Stimulated activated CD4-positive, alpha-beta T cell treated with anti-CD3 and anti-CD28 coated beads, Interleukin-12 subunit alpha, Interleukin-12 subunit beta, amount 100 ng/mL, for 48 hours (primary cell): ENCODE measurements around the gene PLIN4.
"Not testable (repeated sequence)": the region's sequence is repeated elsewhere in the genome, so short reads cannot be mapped to it uniquely, and the experiment has no call there.

Source experiments
- DNase-seq, 3 donors: peaks; one replicate each; pipeline ENCODE4 v3.0.0-alpha.2; 2020; ENCODE audit warnings: low read depth in 2 of 3, low spot score in 1 of 3

Gene PLIN4

GRCh38 chr19:4548238-4548584 lies 29.9 kb upstream of the PLIN4 start:
- DNase-seq, result no peak

GRCh38 chr19:4547303-4548237 lies 29.3 kb upstream of the PLIN4 start:
- no peak for DNase-seq

- no peak for DNase-seq
These were observed 25.8 kb upstream of the PLIN4 start for GRCh38 chr19:4543842-4544647.

- no peak for DNase-seq
These were observed 24.9 kb upstream of the PLIN4 start for GRCh38 chr19:4542896-4543841.

DNA sequence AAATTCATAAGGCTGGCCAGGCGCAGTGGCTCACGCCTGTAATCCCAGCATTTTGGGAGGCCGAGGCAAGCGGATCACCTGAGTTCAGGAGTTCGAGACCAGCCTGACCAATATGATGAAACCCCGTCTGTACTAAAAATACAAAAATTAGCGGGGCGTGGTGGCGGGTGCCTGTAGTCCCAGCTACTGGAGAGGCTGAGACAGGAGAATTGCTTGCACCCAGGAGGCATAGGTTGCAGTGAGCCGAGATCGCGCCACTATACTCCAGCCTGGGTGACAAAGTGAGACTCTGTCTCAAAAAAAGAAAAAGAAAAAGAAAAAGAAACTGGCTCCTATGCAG lies 23.5 kb upstream of the PLIN4 start:
- DNase-seq, result not testable (repeated sequence)

GRCh38 chr19:4541114-4541805 lies 23.0 kb upstream of the PLIN4 start:
- no peak for DNase-seq

- no peak for DNase-seq
These were observed 21.7 kb upstream of the PLIN4 start, which contains the start of gene LRG1 for GRCh38 chr19:4539693-4540581. Gene LRG1, minus strand, starts transcription at chr19:4540036. Its CDS starts 23 bp downstream, at chr19:4540013.

- no peak for DNase-seq
These were observed 20.9 kb upstream of the PLIN4 start for GRCh38 chr19:4539169-4539692.

GRCh38 chr19:4538601-4538954 lies 20.3 kb upstream of the PLIN4 start:
- no peak for DNase-seq

DNA sequence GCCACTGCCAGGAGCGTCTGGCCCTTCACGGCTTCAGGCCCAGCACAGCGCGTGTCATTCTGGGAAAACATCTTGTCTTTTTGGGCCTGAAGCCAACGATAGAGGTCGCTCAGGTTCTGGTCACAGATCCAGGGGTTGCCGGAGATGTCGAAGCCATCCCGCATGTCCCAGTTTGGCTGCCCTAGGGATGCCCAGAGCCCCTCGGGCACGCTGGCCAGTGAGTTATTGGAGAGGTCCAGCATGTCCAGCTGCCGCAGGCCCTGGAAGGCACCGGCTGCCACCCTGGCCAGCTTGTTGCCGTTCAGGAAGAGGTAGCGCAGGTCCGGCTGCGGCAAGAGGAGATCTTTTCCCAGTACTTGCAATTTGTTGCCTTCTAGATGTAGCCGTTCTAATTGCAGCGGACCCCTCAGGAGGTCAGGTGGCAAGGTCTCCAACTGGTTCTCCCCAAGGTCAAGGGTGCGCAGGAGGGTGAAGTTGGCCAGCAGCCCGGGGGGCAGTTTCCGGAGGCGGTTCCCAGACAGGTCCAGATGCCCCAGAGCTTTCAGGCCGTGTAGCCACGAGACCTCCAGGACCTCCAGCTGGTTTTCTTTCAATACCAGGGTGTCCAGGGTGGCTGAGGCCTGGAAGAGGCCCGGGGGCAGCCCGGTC lies 19.8 kb upstream of the PLIN4 start:
- no peak for DNase-seq

DNA sequence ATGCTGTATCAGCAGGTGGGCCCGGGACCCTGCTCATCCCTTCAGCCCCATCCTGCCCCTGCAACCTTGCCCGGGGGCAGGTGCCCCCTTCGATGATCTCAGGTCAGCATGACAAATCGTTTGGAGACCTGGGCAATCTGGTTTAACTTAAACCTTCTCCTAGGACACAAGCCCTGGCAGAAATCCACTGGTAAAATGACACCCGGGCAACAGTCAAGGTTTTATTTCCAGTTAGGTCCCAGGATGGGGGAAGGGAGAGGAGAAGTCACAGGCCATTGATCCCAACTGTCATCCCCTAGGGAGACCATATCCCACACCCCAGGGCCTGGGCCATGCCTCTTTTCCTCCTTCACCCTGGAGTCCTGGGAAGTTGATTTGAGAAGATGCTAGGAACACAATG lies 18.5 kb upstream of the PLIN4 start:
- no peak for DNase-seq

GRCh38 chr19:4534836-4535658 lies 16.8 kb upstream of the PLIN4 start, which contains the start of gene PLIN5:
Gene PLIN5, minus strand, starts transcription at chr19:4535224. Its CDS starts 1,150 bp downstream, at chr19:4534074.
- DNase-seq, result peak in 1 of 3 donors; percentile 33

GRCh38 chr19:4533835-4534424 lies 15.6 kb upstream of the PLIN4 start:
- no peak for DNase-seq

DNA sequence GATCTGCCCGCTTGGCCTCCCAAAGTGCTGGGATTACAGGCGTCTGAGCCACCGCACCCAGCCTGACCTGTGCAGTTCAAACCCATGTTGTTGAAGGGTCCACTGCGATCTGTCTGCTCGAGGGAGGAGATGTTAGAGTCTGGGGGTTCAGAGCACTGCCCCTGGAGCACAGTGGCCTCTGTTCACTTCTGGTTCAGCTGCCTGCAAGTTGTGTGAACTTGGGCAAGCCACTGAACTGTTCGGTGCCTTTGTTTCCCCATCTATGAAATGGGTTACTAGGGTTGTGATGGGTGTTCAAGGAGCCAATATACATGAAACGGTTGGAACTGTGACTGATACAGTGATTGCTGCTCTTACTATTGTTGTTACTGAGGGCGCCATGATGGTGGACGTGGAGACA lies 15.0 kb upstream of the PLIN4 start:
- DNase-seq, result no peak

GRCh38 chr19:4531562-4532165 lies 13.4 kb upstream of the PLIN4 start:
- no peak for DNase-seq

DNA sequence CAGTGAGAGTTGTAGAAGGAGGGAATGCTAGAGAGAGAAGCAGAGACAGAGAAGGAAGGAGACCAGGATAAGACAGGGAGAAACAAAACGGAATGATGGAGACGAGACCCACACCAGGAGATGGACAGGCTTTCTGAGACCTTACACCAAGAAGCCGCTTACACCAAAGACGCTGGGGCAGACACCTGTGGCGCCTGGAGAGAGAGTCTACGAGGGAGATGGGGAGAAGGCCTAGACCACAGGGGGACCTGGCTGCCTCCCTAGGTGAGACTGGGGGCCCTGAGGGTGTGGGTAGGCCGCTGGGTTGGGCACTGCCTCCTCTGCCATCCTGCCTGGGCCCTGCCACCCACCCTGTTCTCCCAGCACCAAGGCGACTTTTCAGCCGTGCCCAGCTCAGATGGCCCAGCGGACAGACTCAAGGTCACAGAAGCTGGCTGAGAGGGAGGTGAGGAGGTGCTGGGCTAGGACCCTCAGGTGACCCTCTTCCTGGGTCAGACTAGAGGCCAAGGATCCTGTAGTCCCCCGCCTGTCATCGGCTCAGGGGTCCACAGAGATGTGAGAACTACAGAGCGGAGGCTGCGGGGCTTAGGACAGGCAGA lies 11.7 kb upstream of the PLIN4 start:
- no peak for DNase-seq

GRCh38 chr19:4528843-4529242 lies 10.6 kb upstream of the PLIN4 start:
- no peak for DNase-seq
